WTC11 (cell line): ENCODE data around the gene RAPGEF2. TPM values are rescaled to one million over a fixed set of nuclear protein-coding genes. Genes with fewer than 3 reads are reported as not detected.

Experiments used
- ATAC-seq: fragments of 200-7000 bp; cut with Tn5 transposase; 2 replicates; pipeline ENCODE4 v1.10.0; 2021; ENCODE audit warnings: mild to moderate bottlenecking, moderate library complexity
- CTCF ChIA-PET: fragments of 300-600 bp; sonication (Branson Sonifier 250); formaldehyde crosslinking; loops from one replicate; lab custom pipeline; 2021; ENCODE audit warnings: antibody characterized with exemption; lab: Charles Lee
- POLR2A ChIA-PET: fragments of 350-600 bp; sonication (Branson Sonifier 250); formaldehyde crosslinking; loops from one replicate; lab custom pipeline; 2021; ENCODE audit warnings: antibody characterized with exemption; lab: Charles Lee
- DNase-seq: peaks from one replicate; pipeline ENCODE4 v3.0.0; 2021; ENCODE audit warnings: low spot score
- H3K27ac Mint-ChIP-seq: 2 replicates; pipeline ENCODE4 v1.8.0; 2021; ENCODE audit warnings: mixed read lengths
- H3K27me3 Mint-ChIP-seq: 2 replicates; pipeline ENCODE4 v1.8.0; 2021; ENCODE audit warnings: low read depth, mild to moderate bottlenecking, moderate library complexity, mixed read lengths
- H3K36me3 Mint-ChIP-seq: 2 replicates; pipeline ENCODE4 v1.8.0; 2021; ENCODE audit warnings: mixed read lengths
- H3K4me1 Mint-ChIP-seq: 2 replicates; pipeline ENCODE4 v1.8.0; 2022; ENCODE audit warnings: mixed read lengths
- H3K4me3 Mint-ChIP-seq: 2 replicates; pipeline ENCODE4 v1.8.0; 2021; ENCODE audit warnings: mild to moderate bottlenecking, moderate library complexity, mixed read lengths
- H3K9me3 Mint-ChIP-seq: 2 replicates; pipeline ENCODE4 v1.8.0; 2021; ENCODE audit warnings: mixed read lengths
- E2F5 ChIP-seq: sonication (generic); formaldehyde crosslinking; IDR thresholded peaks from 2 replicates; pipeline ENCODE4 v1.8.1; 2022; ENCODE audit warnings: mild to moderate bottlenecking, moderate library complexity, missing genetic modification reagents
- GABPB1 ChIP-seq: sonication (generic); formaldehyde crosslinking; IDR thresholded peaks from 2 replicates; pipeline ENCODE4 v1.8.1; 2023; ENCODE audit warnings: mild to moderate bottlenecking, missing genetic modification reagents
- GTF2I ChIP-seq: fragments of 250-450 bp; sonication (Bioruptor Pico); conservative IDR thresholded peaks from 2 replicates; pipeline ENCODE4 v1.4.0; 2021; ENCODE audit warnings: mild to moderate bottlenecking
- IRF2 ChIP-seq: sonication (generic); formaldehyde crosslinking; IDR thresholded peaks from 2 replicates; pipeline ENCODE4 v1.8.0; 2022; ENCODE audit warnings: low read depth, missing genetic modification reagents, borderline replicate concordance
- NFYB ChIP-seq: sonication (generic); formaldehyde crosslinking; conservative IDR thresholded peaks from 2 replicates; pipeline ENCODE4 v1.8.0; 2022; ENCODE audit warnings: low read depth, missing genetic modification reagents
- NR1H2 ChIP-seq: sonication (generic); formaldehyde crosslinking; IDR thresholded peaks from 2 replicates; pipeline ENCODE4 v1.9.0; 2021; ENCODE audit warnings: mild to moderate bottlenecking, moderate library complexity, missing genetic modification reagents
- NR2C2 ChIP-seq: sonication (generic); formaldehyde crosslinking; IDR thresholded peaks from 2 replicates; pipeline ENCODE4 v1.8.0; 2022; ENCODE audit warnings: mild to moderate bottlenecking, missing genetic modification reagents
- PRRX2 ChIP-seq: fragments of 250-450 bp; sonication (Bioruptor Pico); IDR thresholded peaks from 2 replicates; pipeline ENCODE4 v1.8.0; 2021; ENCODE audit warnings: mild to moderate bottlenecking
- SMAD4 ChIP-seq: sonication (generic); formaldehyde crosslinking; IDR thresholded peaks from 2 replicates; pipeline ENCODE4 v1.8.0; 2022; ENCODE audit warnings: mild to moderate bottlenecking, missing genetic modification reagents
- SOX15 ChIP-seq: fragments of 250-450 bp; sonication (Bioruptor Pico); IDR thresholded peaks from 2 replicates; pipeline ENCODE4 v1.9.0; 2021; ENCODE audit warnings: mild to moderate bottlenecking
- STAT6 ChIP-seq: sonication (generic); formaldehyde crosslinking; conservative IDR thresholded peaks from 2 replicates; pipeline ENCODE4 v1.8.1; 2023; ENCODE audit warnings: mild to moderate bottlenecking, low read depth, missing genetic modification reagents, moderate library complexity
- TCF7 ChIP-seq: sonication (generic); formaldehyde crosslinking; IDR thresholded peaks from 2 replicates; pipeline ENCODE4 v1.8.0; 2022; ENCODE audit warnings: mild to moderate bottlenecking, low read depth, missing genetic modification reagents, moderate library complexity
- TEAD1 ChIP-seq: sonication (generic); formaldehyde crosslinking; IDR thresholded peaks from 2 replicates; pipeline ENCODE4 v1.8.0; 2022; ENCODE audit warnings: mild to moderate bottlenecking, missing genetic modification reagents
- ZNF138 ChIP-seq: sonication (generic); formaldehyde crosslinking; conservative IDR thresholded peaks from 2 replicates; pipeline ENCODE4 v1.8.1; 2022; ENCODE audit warnings: mild to moderate bottlenecking, moderate library complexity, missing genetic modification reagents
- ZNF219 ChIP-seq: sonication (generic); formaldehyde crosslinking; IDR thresholded peaks from 2 replicates; pipeline ENCODE4 v1.8.0; 2023; ENCODE audit warnings: missing genetic modification reagents, mild to moderate bottlenecking, borderline replicate concordance
- ZNF512 ChIP-seq: sonication (generic); formaldehyde crosslinking; IDR thresholded peaks from 2 replicates; pipeline ENCODE4 v1.8.1; 2022; ENCODE audit warnings: missing genetic modification reagents, borderline replicate concordance
- total RNA-seq: library from RNA; stranded (reverse); gene quantifications from 3 replicates; pipeline ENCODE4 v1.2.3, GENCODE V29; 2021
- TF ChIP-seq, protein P1 (sequence below): sonication (generic); formaldehyde crosslinking; IDR thresholded peaks from 2 replicates; pipeline ENCODE4 v1.8.1; 2022; ENCODE audit warnings: low read depth, missing genetic modification reagents, borderline replicate concordance
- TF ChIP-seq, protein P2 (sequence below): sonication (generic); formaldehyde crosslinking; IDR thresholded peaks from 2 replicates; pipeline ENCODE4 v1.8.0; 2023; ENCODE audit warnings: missing genetic modification reagents, mild to moderate bottlenecking, borderline replicate concordance
- TF ChIP-seq, protein P3 (sequence below): sonication (generic); formaldehyde crosslinking; IDR thresholded peaks from 2 replicates; pipeline ENCODE4 v1.8.1; 2023; ENCODE audit warnings: mild to moderate bottlenecking, moderate library complexity, missing genetic modification reagents

RAPGEF2 gene
- total RNA-seq, 1 experiment from 2014 or later: 40.6 TPM

DNA sequence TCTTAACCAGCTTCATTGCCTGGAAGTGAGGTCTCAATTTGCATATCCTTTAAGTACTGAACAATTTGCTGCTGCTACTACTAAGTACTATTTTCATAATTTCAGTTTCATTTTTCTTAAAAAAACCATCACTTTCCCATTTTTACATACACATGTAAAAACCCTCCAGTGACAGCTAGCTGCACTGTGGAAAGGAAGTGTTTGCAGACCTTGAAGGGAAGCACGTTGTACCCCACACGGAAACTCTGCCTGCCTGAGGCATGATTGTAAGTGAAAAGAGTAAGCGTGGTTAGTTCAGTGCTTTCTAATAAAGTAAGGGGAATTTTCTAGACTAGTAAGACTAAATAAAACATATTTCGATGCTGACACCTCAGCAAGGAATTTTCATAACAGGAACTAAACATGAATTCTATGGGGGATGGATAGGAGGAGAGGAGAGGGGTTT lies 103.6 kb downstream of the RAPGEF2 start (continued):
- TF ChIP-seq, protein P1, sequence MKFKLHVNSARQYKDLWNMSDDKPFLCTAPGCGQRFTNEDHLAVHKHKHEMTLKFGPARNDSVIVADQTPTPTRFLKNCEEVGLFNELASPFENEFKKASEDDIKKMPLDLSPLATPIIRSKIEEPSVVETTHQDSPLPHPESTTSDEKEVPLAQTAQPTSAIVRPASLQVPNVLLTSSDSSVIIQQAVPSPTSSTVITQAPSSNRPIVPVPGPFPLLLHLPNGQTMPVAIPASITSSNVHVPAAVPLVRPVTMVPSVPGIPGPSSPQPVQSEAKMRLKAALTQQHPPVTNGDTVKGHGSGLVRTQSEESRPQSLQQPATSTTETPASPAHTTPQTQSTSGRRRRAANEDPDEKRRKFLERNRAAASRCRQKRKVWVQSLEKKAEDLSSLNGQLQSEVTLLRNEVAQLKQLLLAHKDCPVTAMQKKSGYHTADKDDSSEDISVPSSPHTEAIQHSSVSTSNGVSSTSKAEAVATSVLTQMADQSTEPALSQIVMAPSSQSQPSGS: no peak

GRCh38 chr4:159209249-159209648 lies 106.4 kb downstream of the RAPGEF2 start:
- CTCF ChIA-PET: no interaction called here
- ATAC-seq: peak; percentile 73
- H3K4me1 Mint-ChIP-seq: peaks cover 27% of the 10 kb centered on the region

GRCh38 chr4:159210975-159211374 lies 108.1 kb downstream of the RAPGEF2 start:
- H3K4me3 Mint-ChIP-seq: no peak overlapping the region
- H3K36me3 Mint-ChIP-seq: no peaks in the 10 kb centered on the region
- POLR2A ChIA-PET: no interaction called here
- DNase-seq (no peak), ATAC-seq (peak; percentile 73)
- CTCF ChIA-PET: interaction anchor here (2.4 kb wide), 1 partner anchor 19 kb away, joined by 8 read pairs; no protein-coding TSS in a partner anchor
- no peaks in the 10 kb centered on the region for H3K27me3 Mint-ChIP-seq
- H3K9me3 Mint-ChIP-seq: peaks cover 5% of the 10 kb centered on the region; the same call in 1 of the 2 replicates
- H3K4me1 Mint-ChIP-seq: peaks cover 14% of the 10 kb centered on the region
- no peak overlapping the region; the same call in 1 of the 2 replicates for H3K27ac Mint-ChIP-seq
- no peak for TF ChIP-seq IRF2
- TF ChIP-seq, protein P2, sequence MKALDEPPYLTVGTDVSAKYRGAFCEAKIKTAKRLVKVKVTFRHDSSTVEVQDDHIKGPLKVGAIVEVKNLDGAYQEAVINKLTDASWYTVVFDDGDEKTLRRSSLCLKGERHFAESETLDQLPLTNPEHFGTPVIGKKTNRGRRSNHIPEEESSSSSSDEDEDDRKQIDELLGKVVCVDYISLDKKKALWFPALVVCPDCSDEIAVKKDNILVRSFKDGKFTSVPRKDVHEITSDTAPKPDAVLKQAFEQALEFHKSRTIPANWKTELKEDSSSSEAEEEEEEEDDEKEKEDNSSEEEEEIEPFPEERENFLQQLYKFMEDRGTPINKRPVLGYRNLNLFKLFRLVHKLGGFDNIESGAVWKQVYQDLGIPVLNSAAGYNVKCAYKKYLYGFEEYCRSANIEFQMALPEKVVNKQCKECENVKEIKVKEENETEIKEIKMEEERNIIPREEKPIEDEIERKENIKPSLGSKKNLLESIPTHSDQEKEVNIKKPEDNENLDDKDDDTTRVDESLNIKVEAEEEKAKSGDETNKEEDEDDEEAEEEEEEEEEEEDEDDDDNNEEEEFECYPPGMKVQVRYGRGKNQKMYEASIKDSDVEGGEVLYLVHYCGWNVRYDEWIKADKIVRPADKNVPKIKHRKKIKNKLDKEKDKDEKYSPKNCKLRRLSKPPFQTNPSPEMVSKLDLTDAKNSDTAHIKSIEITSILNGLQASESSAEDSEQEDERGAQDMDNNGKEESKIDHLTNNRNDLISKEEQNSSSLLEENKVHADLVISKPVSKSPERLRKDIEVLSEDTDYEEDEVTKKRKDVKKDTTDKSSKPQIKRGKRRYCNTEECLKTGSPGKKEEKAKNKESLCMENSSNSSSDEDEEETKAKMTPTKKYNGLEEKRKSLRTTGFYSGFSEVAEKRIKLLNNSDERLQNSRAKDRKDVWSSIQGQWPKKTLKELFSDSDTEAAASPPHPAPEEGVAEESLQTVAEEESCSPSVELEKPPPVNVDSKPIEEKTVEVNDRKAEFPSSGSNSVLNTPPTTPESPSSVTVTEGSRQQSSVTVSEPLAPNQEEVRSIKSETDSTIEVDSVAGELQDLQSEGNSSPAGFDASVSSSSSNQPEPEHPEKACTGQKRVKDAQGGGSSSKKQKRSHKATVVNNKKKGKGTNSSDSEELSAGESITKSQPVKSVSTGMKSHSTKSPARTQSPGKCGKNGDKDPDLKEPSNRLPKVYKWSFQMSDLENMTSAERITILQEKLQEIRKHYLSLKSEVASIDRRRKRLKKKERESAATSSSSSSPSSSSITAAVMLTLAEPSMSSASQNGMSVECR (CRISPR knock-in tag): no peak
- TF ChIP-seq NR2C2 (CRISPR knock-in tag): no peak
- TF ChIP-seq NR1H2: no peak
- TF ChIP-seq TCF7 (CRISPR knock-in tag): no peak
- no peak for TF ChIP-seq E2F5 (CRISPR knock-in tag)
- TF ChIP-seq, protein P3, sequence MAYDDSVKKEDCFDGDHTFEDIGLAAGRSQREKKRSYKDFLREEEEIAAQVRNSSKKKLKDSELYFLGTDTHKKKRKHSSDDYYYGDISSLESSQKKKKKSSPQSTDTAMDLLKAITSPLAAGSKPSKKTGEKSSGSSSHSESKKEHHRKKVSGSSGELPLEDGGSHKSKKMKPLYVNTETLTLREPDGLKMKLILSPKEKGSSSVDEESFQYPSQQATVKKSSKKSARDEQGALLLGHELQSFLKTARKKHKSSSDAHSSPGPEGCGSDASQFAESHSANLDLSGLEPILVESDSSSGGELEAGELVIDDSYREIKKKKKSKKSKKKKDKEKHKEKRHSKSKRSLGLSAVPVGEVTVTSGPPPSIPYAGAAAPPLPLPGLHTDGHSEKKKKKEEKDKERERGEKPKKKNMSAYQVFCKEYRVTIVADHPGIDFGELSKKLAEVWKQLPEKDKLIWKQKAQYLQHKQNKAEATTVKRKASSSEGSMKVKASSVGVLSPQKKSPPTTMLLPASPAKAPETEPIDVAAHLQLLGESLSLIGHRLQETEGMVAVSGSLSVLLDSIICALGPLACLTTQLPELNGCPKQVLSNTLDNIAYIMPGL (CRISPR knock-in tag): no peak
- no peak for TF ChIP-seq NFYB (CRISPR knock-in tag)
- TF ChIP-seq ZNF219 (CRISPR knock-in tag): no peak
- no peak for TF ChIP-seq ZNF138
- TF ChIP-seq SMAD4: no peak
- no peak for TF ChIP-seq SOX15 (CRISPR knock-in tag)
- TF ChIP-seq GTF2I (CRISPR knock-in tag): no peak
- TF ChIP-seq TEAD1 (CRISPR knock-in tag): no peak
- no peak for TF ChIP-seq ZNF512 (CRISPR knock-in tag)

More at GRCh38 chr4:159209249-159209648, 106.4 kb downstream of the RAPGEF2 start:
- POLR2A ChIA-PET: no interaction called here
- Mint-ChIP-seq H3K9me3 (peaks cover 5% of the 10 kb centered on the region; the same call in 1 of the 2 replicates), H3K27me3 (no peaks in the 10 kb centered on the region), H3K4me3 (no peak overlapping the region), H3K36me3 (no peaks in the 10 kb centered on the region), H3K27ac (peak overlapping the region; percentile 50; the same call in 1 of the 2 replicates)
- DNase-seq: no peak
- TF ChIP-seq GABPB1 (CRISPR knock-in tag) (no peak), PRRX2 (CRISPR knock-in tag) (no peak), STAT6 (no peak)
